Memory B cell (primary cell): Measurements from ENCODE around the gene TRIP4.

Experiments used
- ATAC-seq: fragments of 150-1000 bp; cut with Tn5 transposase; 2 replicates; pipeline ENCODE4 v1.10.0; 2021; ENCODE audit warnings: low read depth, mild to moderate bottlenecking, moderate library complexity
- DNase-seq, 2 donors: peaks; one replicate each; pipeline ENCODE4 v3.0.0; 2022; ENCODE audit warnings: low spot score in 2 of 2
- H3K27ac Mint-ChIP-seq: one replicate; pipeline ENCODE4 v1.8.0; 2022; ENCODE audit warnings: mild to moderate bottlenecking, moderate library complexity, mixed read lengths
- H3K27me3 Mint-ChIP-seq: one replicate; pipeline ENCODE4 v1.8.0; 2022; ENCODE audit warnings: mixed read lengths
- H3K36me3 Mint-ChIP-seq: one replicate; pipeline ENCODE4 v1.8.0; 2022; ENCODE audit warnings: mild to moderate bottlenecking, mixed read lengths
- H3K4me1 Mint-ChIP-seq: one replicate; pipeline ENCODE4 v1.8.0; 2022; ENCODE audit warnings: mixed read lengths
- H3K4me3 Mint-ChIP-seq: one replicate; pipeline ENCODE4 v1.8.0; 2022; ENCODE audit warnings: mild to moderate bottlenecking, moderate library complexity, mixed read lengths
- H3K9me3 Mint-ChIP-seq: one replicate; pipeline ENCODE4 v1.8.0; 2022; ENCODE audit warnings: mixed read lengths

Gene TRIP4

GRCh38 chr15:64412216-64412615 lies 24.6 kb downstream of the TRIP4 start:
- H3K36me3 Mint-ChIP-seq: peaks cover 41% of the 10 kb centered on the region
- H3K4me1 Mint-ChIP-seq: no peaks in the 10 kb centered on the region
- no peaks in the 10 kb centered on the region for H3K9me3 Mint-ChIP-seq
- no peaks in the 10 kb centered on the region for H3K27me3 Mint-ChIP-seq
- no peak for DNase-seq
- no peak for ATAC-seq
- H3K27ac Mint-ChIP-seq: peak overlapping the region; percentile 9
- no peak overlapping the region for H3K4me3 Mint-ChIP-seq

- peaks cover 15% of the 10 kb centered on the region for H3K36me3 Mint-ChIP-seq
- no peaks in the 10 kb centered on the region for H3K27me3 Mint-ChIP-seq
- ATAC-seq: no peak
Measured at GRCh38 chr15:64422697-64423096, 35.1 kb downstream of the TRIP4 start.

GRCh38 chr15:64423970-64424369 lies 36.3 kb downstream of the TRIP4 start:
- DNase-seq (no peak), ATAC-seq (peak; percentile 55)
- H3K4me3 Mint-ChIP-seq: peak overlapping the region; percentile 41
- no peaks in the 10 kb centered on the region for H3K27me3 Mint-ChIP-seq
- peaks cover 5% of the 10 kb centered on the region for H3K4me1 Mint-ChIP-seq
- H3K9me3 Mint-ChIP-seq: no peaks in the 10 kb centered on the region
- peak overlapping the region; percentile 28 for H3K27ac Mint-ChIP-seq
- peaks cover 12% of the 10 kb centered on the region for H3K36me3 Mint-ChIP-seq

More at GRCh38 chr15:64422697-64423096, 35.1 kb downstream of the TRIP4 start:
- no peak overlapping the region for H3K27ac Mint-ChIP-seq
- H3K4me3 Mint-ChIP-seq: no peak overlapping the region
- H3K4me1 Mint-ChIP-seq: peaks cover 5% of the 10 kb centered on the region
- no peak for DNase-seq
- no peaks in the 10 kb centered on the region for H3K9me3 Mint-ChIP-seq

- Mint-ChIP-seq H3K27me3 (no peaks in the 10 kb centered on the region), H3K4me1 (peaks cover 8% of the 10 kb centered on the region), H3K36me3 (peaks cover 18% of the 10 kb centered on the region), H3K4me3 (no peak overlapping the region), H3K27ac (peak overlapping the region; percentile 75), H3K9me3 (no peaks in the 10 kb centered on the region)
- ATAC-seq (no peak), DNase-seq (no peak)
Measured at GRCh38 chr15:64425221-64425620, 37.6 kb downstream of the TRIP4 start.

GRCh38 chr15:64426845-64427465 lies 39.3 kb downstream of the TRIP4 start:
- H3K36me3 Mint-ChIP-seq: peaks cover 16% of the 10 kb centered on the region
- ATAC-seq (no peak), DNase-seq (no peak)
- H3K4me3 Mint-ChIP-seq: no peak overlapping the region
- no peak overlapping the region for H3K27ac Mint-ChIP-seq
- peaks cover 8% of the 10 kb centered on the region for H3K4me1 Mint-ChIP-seq
- no peaks in the 10 kb centered on the region for H3K9me3 Mint-ChIP-seq
- H3K27me3 Mint-ChIP-seq: no peaks in the 10 kb centered on the region

- Mint-ChIP-seq H3K9me3 (no peaks in the 10 kb centered on the region), H3K4me3 (no peak overlapping the region), H3K27ac (peak overlapping the region; percentile 47), H3K27me3 (no peaks in the 10 kb centered on the region), H3K4me1 (peaks cover 5% of the 10 kb centered on the region), H3K36me3 (peaks cover 20% of the 10 kb centered on the region)
- ATAC-seq: no peak
- DNase-seq: no peak
Measured at GRCh38 chr15:64429448-64429847, 41.8 kb downstream of the TRIP4 start.

- no peaks in the 10 kb centered on the region for H3K9me3 Mint-ChIP-seq
- ATAC-seq (no peak), DNase-seq (no peak)
- H3K36me3 Mint-ChIP-seq: peaks cover 17% of the 10 kb centered on the region
- peak overlapping the region; percentile 47 for H3K27ac Mint-ChIP-seq
- no peaks in the 10 kb centered on the region for H3K27me3 Mint-ChIP-seq
- H3K4me3 Mint-ChIP-seq: no peak overlapping the region
- H3K4me1 Mint-ChIP-seq: peaks cover 5% of the 10 kb centered on the region
Measured at GRCh38 chr15:64430000-64430735, 42.5 kb downstream of the TRIP4 start.

GRCh38 chr15:64437982-64438381 lies 50.3 kb downstream of the TRIP4 start:
- Mint-ChIP-seq H3K36me3 (peaks cover 13% of the 10 kb centered on the region), H3K9me3 (no peaks in the 10 kb centered on the region), H3K4me1 (peaks cover 2% of the 10 kb centered on the region), H3K4me3 (no peak overlapping the region), H3K27me3 (no peaks in the 10 kb centered on the region), H3K27ac (no peak overlapping the region)
- ATAC-seq (no peak), DNase-seq (no peak)

- Mint-ChIP-seq H3K27me3 (no peaks in the 10 kb centered on the region), H3K9me3 (no peaks in the 10 kb centered on the region), H3K27ac (no peak overlapping the region), H3K36me3 (peaks cover 11% of the 10 kb centered on the region), H3K4me1 (peaks cover 2% of the 10 kb centered on the region), H3K4me3 (no peak overlapping the region)
- DNase-seq (no peak), ATAC-seq (no peak)
Measured at GRCh38 chr15:64438653-64439447, 51.2 kb downstream of the TRIP4 start.

- H3K27me3 Mint-ChIP-seq: no peaks in the 10 kb centered on the region
- H3K36me3 Mint-ChIP-seq: peaks cover 12% of the 10 kb centered on the region
- DNase-seq: no peak
- no peak overlapping the region for H3K27ac Mint-ChIP-seq
- no peaks in the 10 kb centered on the region for H3K9me3 Mint-ChIP-seq
- H3K4me1 Mint-ChIP-seq: peaks cover 2% of the 10 kb centered on the region
- no peak overlapping the region for H3K4me3 Mint-ChIP-seq
- ATAC-seq: no peak
Measured at GRCh38 chr15:64441852-64442251, 54.2 kb downstream of the TRIP4 start.

GRCh38 chr15:64443016-64443415 lies 55.4 kb downstream of the TRIP4 start:
- H3K4me1 Mint-ChIP-seq: peaks cover 7% of the 10 kb centered on the region
- H3K27ac Mint-ChIP-seq: no peak overlapping the region
- H3K27me3 Mint-ChIP-seq: no peaks in the 10 kb centered on the region
- peaks cover 18% of the 10 kb centered on the region for H3K36me3 Mint-ChIP-seq
- ATAC-seq (no peak), DNase-seq (no peak)
- H3K4me3 Mint-ChIP-seq: no peak overlapping the region
- H3K9me3 Mint-ChIP-seq: no peaks in the 10 kb centered on the region

- no peak for DNase-seq
- H3K4me1 Mint-ChIP-seq: peaks cover 10% of the 10 kb centered on the region
- no peaks in the 10 kb centered on the region for H3K9me3 Mint-ChIP-seq
- no peak for ATAC-seq
- H3K36me3 Mint-ChIP-seq: peaks cover 19% of the 10 kb centered on the region
- H3K4me3 Mint-ChIP-seq: no peak overlapping the region
- no peaks in the 10 kb centered on the region for H3K27me3 Mint-ChIP-seq
- H3K27ac Mint-ChIP-seq: peak overlapping the region; percentile 18
Measured at GRCh38 chr15:64443747-64444621, 56.3 kb downstream of the TRIP4 start.

GRCh38 chr15:64444836-64445235 lies 57.2 kb downstream of the TRIP4 start:
- Mint-ChIP-seq H3K4me3 (no peak overlapping the region), H3K4me1 (peaks cover 10% of the 10 kb centered on the region), H3K27ac (no peak overlapping the region), H3K36me3 (peaks cover 18% of the 10 kb centered on the region), H3K9me3 (no peaks in the 10 kb centered on the region), H3K27me3 (no peaks in the 10 kb centered on the region)
- DNase-seq (no peak), ATAC-seq (no peak)
